Measurements from ENCODE around the gene LDB2.

DNA sequence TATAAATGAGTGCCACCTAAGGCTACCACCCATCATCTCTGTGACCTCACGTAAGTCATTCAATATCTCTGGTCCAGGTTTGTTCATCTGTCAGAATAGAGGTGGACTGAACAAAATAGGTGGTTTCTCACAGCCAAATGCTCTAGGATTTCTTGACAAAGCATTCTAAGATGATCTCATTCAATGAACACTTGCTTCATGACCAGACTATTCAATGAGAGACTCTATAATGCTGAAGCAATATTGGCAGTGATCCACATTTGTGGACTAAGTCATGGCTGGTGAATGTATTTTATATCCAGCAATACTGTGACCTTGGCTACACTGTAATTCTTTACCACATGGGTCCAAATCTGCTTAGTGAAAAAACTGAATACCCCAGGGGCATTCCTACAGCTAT, 37.9 kb downstream of the LDB2 start:
- TF ChIP-seq, protein P1, sequence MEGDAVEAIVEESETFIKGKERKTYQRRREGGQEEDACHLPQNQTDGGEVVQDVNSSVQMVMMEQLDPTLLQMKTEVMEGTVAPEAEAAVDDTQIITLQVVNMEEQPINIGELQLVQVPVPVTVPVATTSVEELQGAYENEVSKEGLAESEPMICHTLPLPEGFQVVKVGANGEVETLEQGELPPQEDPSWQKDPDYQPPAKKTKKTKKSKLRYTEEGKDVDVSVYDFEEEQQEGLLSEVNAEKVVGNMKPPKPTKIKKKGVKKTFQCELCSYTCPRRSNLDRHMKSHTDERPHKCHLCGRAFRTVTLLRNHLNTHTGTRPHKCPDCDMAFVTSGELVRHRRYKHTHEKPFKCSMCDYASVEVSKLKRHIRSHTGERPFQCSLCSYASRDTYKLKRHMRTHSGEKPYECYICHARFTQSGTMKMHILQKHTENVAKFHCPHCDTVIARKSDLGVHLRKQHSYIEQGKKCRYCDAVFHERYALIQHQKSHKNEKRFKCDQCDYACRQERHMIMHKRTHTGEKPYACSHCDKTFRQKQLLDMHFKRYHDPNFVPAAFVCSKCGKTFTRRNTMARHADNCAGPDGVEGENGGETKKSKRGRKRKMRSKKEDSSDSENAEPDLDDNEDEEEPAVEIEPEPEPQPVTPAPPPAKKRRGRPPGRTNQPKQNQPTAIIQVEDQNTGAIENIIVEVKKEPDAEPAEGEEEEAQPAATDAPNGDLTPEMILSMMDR (IDR thresholded peaks at IDR 0.05; ENCODE audit: low read length), result no peak
- no peak for TF ChIP-seq EZH2 (IDR thresholded peaks at IDR 0.05; ENCODE audit: borderline replicate concordance, low read length)

All from OCI-LY1 (cell line).